H9 (cell line): Measurements from ENCODE around the gene LHFPL6. TPM values are rescaled to one million over a fixed set of nuclear protein-coding genes. Genes with fewer than 3 reads are reported as not detected.

Experiments used
- DNase-seq: peaks from one replicate; pipeline ENCODE4 v3.0.0-alpha.2; 2017
- H2AFZ ChIP-seq: one replicate; pipeline ENCODE4 v1.6.1; 2013; ENCODE audit warnings: mild to moderate bottlenecking, low read length, control low read depth, moderate library complexity
- H2AK5ac ChIP-seq: 2 replicates; pipeline ENCODE4 v1.6.1; 2013; ENCODE audit warnings: low read length, control low read depth, mixed read lengths; ENCODE audit not compliant: insufficient read length
- H2BK120ac ChIP-seq: one replicate; pipeline ENCODE4 v1.6.1; 2013; ENCODE audit warnings: low read depth, mild to moderate bottlenecking, low read length, control low read depth, inconsistent platforms; ENCODE audit not compliant: poor library complexity, severe bottlenecking
- H2BK12ac ChIP-seq: 2 replicates; pipeline ENCODE4 v1.6.1; 2013; ENCODE audit warnings: low read length, control low read depth, mixed read lengths, low read depth; ENCODE audit not compliant: insufficient read length
- H2BK15ac ChIP-seq: 2 replicates; pipeline ENCODE4 v1.6.1; 2013; ENCODE audit warnings: low read depth, low read length, control low read depth
- H2BK20ac ChIP-seq: one replicate; pipeline ENCODE4 v1.6.1; 2013; ENCODE audit warnings: low read depth, mild to moderate bottlenecking, low read length, control low read depth, inconsistent platforms; ENCODE audit not compliant: poor library complexity, severe bottlenecking
- H2BK5ac ChIP-seq: 2 replicates; pipeline ENCODE4 v1.6.1; 2013; ENCODE audit warnings: low read length, control low read depth, mixed read lengths; ENCODE audit not compliant: insufficient read length
- H3K14ac ChIP-seq: 2 replicates; pipeline ENCODE4 v1.6.1; 2013; ENCODE audit warnings: low read length, control low read depth; ENCODE audit not compliant: insufficient read depth
- H3K18ac ChIP-seq: 2 replicates; pipeline ENCODE4 v1.6.1; 2013; ENCODE audit warnings: low read depth, mild to moderate bottlenecking, mixed read lengths, low read length, control low read depth; ENCODE audit not compliant: insufficient read length
- H3K23ac ChIP-seq: 2 replicates; pipeline ENCODE4 v1.6.1; 2013; ENCODE audit warnings: low read length, control low read depth, mixed read lengths, low read depth; ENCODE audit not compliant: insufficient read length
- H3K23me2 ChIP-seq: 2 replicates; pipeline ENCODE4 v1.6.1; 2013; ENCODE audit warnings: low read depth, mild to moderate bottlenecking, mixed read lengths, low read length, control low read depth; ENCODE audit not compliant: insufficient read length, poor library complexity, severe bottlenecking
- H3K27ac ChIP-seq: 2 replicates; pipeline ENCODE4 v1.5.1; 2013; ENCODE audit warnings: low read length, control low read depth, mixed read lengths, low read depth; ENCODE audit not compliant: insufficient read length
- H3K27me3 ChIP-seq: 2 replicates; pipeline ENCODE4 v1.6.1; 2013; ENCODE audit warnings: low read length, control low read depth, inconsistent platforms; ENCODE audit not compliant: insufficient read depth
- H3K4ac ChIP-seq: 2 replicates; pipeline ENCODE4 v1.6.1; 2013; ENCODE audit warnings: low read depth, mild to moderate bottlenecking, control low read depth, inconsistent platforms, low read length, moderate library complexity
- H3K4me1 ChIP-seq: 2 replicates; pipeline ENCODE4 v1.6.1; 2013; ENCODE audit warnings: low read length, control low read depth, inconsistent platforms; ENCODE audit not compliant: insufficient read depth
- H3K4me2 ChIP-seq: 2 replicates; pipeline ENCODE4 v1.6.1; 2013; ENCODE audit warnings: low read length, control low read depth, mixed read lengths; ENCODE audit not compliant: insufficient read length, insufficient read depth
- H3K56ac ChIP-seq: 2 replicates; pipeline ENCODE4 v1.6.1; 2013; ENCODE audit warnings: low read depth, mild to moderate bottlenecking, mixed read lengths, low read length, control low read depth; ENCODE audit not compliant: insufficient read length
- H3K79me1 ChIP-seq: 2 replicates; pipeline ENCODE4 v1.6.1; 2013; ENCODE audit warnings: low read depth, mild to moderate bottlenecking, moderate library complexity, low read length, control low read depth, inconsistent platforms; ENCODE audit not compliant: insufficient read depth, poor library complexity, severe bottlenecking
- H3K79me2 ChIP-seq: 2 replicates; pipeline ENCODE4 v1.6.1; 2013; ENCODE audit warnings: low read length, control low read depth, inconsistent platforms; ENCODE audit not compliant: insufficient read depth
- H3K9ac ChIP-seq: 2 replicates; pipeline ENCODE4 v1.6.1; 2013; ENCODE audit warnings: low read length, control low read depth, mixed read lengths; ENCODE audit not compliant: insufficient read length; ENCODE audit errors: extremely low read depth
- H3K9me3 ChIP-seq: one replicate; pipeline ENCODE4 v1.6.1; 2013; ENCODE audit warnings: low read depth, low read length, inconsistent platforms; ENCODE audit not compliant: control insufficient read depth
- H3T11ph ChIP-seq: one replicate; pipeline ENCODE4 v1.6.1; 2013; ENCODE audit warnings: mild to moderate bottlenecking, low read length, control low read depth, inconsistent platforms
- H4K20me1 ChIP-seq: one replicate; pipeline ENCODE4 v1.6.1; 2013; ENCODE audit not compliant: control insufficient read depth, insufficient read length, insufficient read depth
- H4K5ac ChIP-seq: 2 replicates; pipeline ENCODE4 v1.6.1; 2013; ENCODE audit warnings: low read depth, mild to moderate bottlenecking, mixed read lengths, low read length, control low read depth; ENCODE audit not compliant: insufficient read length
- H4K8ac ChIP-seq: replicated peaks from 2 replicates; pipeline ENCODE4 v1.6.1; 2013; ENCODE audit warnings: low read length, control low read depth, mixed read lengths, low read depth; ENCODE audit not compliant: insufficient read length
- H4K91ac ChIP-seq: 2 replicates; pipeline ENCODE4 v1.6.1; 2013; ENCODE audit warnings: low read depth, mild to moderate bottlenecking, moderate library complexity, mixed read lengths, low read length, control low read depth; ENCODE audit not compliant: insufficient read length
- H3K27ac Mint-ChIP-seq, 3 experiments: 2 replicates in 2 of 3; 3 replicates in 1 of 3; pipeline ENCODE4 v1.8.0; 2020 to 2021; ENCODE audit warnings: mixed read lengths in 3 of 3, mild to moderate bottlenecking in 1 of 3, moderate library complexity in 1 of 3
- H3K27me3 Mint-ChIP-seq: 2 replicates; pipeline ENCODE4 v1.8.0; 2021; ENCODE audit warnings: low read depth, mild to moderate bottlenecking, moderate library complexity, mixed read lengths
- H3K36me3 Mint-ChIP-seq, 3 experiments: 2 replicates in 2 of 3; 3 replicates in 1 of 3; pipeline ENCODE4 v1.8.0; 2020 to 2021; ENCODE audit warnings: low read depth in 3 of 3, mixed read lengths in 3 of 3; ENCODE audit not compliant: insufficient read depth in 1 of 3
- H3K4me1 Mint-ChIP-seq, 2 experiments: 2 replicates each; pipeline ENCODE4 v1.8.0; 2020; ENCODE audit warnings: mixed read lengths in 2 of 2
- H3K4me3 Mint-ChIP-seq, 2 experiments: 2 replicates in 1 of 2; 3 replicates in 1 of 2; pipeline ENCODE4 v1.8.0; 2020 to 2021; ENCODE audit warnings: mild to moderate bottlenecking in 2 of 2, mixed read lengths in 2 of 2, moderate library complexity in 1 of 2
- H3K9me3 Mint-ChIP-seq, 2 experiments: 2 replicates in 1 of 2; 3 replicates in 1 of 2; pipeline ENCODE4 v1.8.0; 2020; ENCODE audit warnings: mild to moderate bottlenecking in 2 of 2, mixed read lengths in 2 of 2, moderate library complexity in 1 of 2
- CTCF ChIP-seq: fragments of 200-600 bp; sonication (generic); conservative IDR thresholded peaks from 3 replicates; pipeline ENCODE4 v1.8.0; 2021; ENCODE audit warnings: antibody characterized with exemption, mild to moderate bottlenecking
- WGBS: extraction: QIAGEN DNeasy Blood & Tissue Kit; methylation state at CpG from one replicate; pipeline ENCODE4 v1.1.7; 2013; ENCODE audit warnings: missing lambda C conversion rate, low lambda C conversion rate, mixed read lengths; ENCODE audit not compliant: insufficient read length; ENCODE audit errors: extremely low coverage; 5-methylcytosine and 5-hydroxymethylcytosine counted together
- total RNA-seq: library from RNA; stranded (reverse); gene quantifications from 2 replicates; pipeline ENCODE4 v1.2.1, GENCODE V29; 2021

Gene LHFPL6
- total RNA-seq, 1 experiment from 2014 or later = 3.5 TPM

GRCh38 chr13:39542361-39542760 lies 60.6 kb downstream of the LHFPL6 start:
- no peak for DNase-seq
- Histone ChIP-seq H4K8ac (no peak overlapping the region), H3K9me3 (no peaks in the 10 kb centered on the region), H4K91ac (no peak overlapping the region), H3K23ac (no peak overlapping the region), H2BK120ac (no peak overlapping the region), H3K9ac (no peak overlapping the region), H3K79me1 (no peaks in the 10 kb centered on the region), H3K4me1 (no peaks in the 10 kb centered on the region), H3K4ac (no peak overlapping the region), H2BK20ac (no peak overlapping the region), H4K20me1 (no peaks in the 10 kb centered on the region), H2AK5ac (no peak overlapping the region), H3K56ac (no peak overlapping the region), H3K4me2 (no peak overlapping the region), H2BK5ac (no peak overlapping the region), H3T11ph (no peak overlapping the region), H3K23me2 (no peaks in the 10 kb centered on the region), H4K5ac (no peak overlapping the region), H3K18ac (no peak overlapping the region), H2BK12ac (no peak overlapping the region), H3K27me3 (no peaks in the 10 kb centered on the region), H3K27ac (no peak overlapping the region), H3K14ac (no peak overlapping the region), H2BK15ac (no peak overlapping the region), H2AFZ (no peak overlapping the region), H3K79me2 (no peaks in the 10 kb centered on the region)
- Mint-ChIP-seq H3K36me3 (no peaks in the 10 kb centered on the region), H3K4me1 (peaks cover 10 to 13% of the 10 kb centered on the region in 2 experiments), H3K27me3 (no peaks in the 10 kb centered on the region), H3K27ac (no peak overlapping the region), H3K9me3 (no peaks in the 10 kb centered on the region), H3K4me3 (no peak overlapping the region)
- no CpG with 5 or more reads among the region's 2 CpGs for WGBS
- no peak for TF ChIP-seq CTCF
